ENCODE data around the gene FHIT.

- TF ChIP-seq, protein P1, sequence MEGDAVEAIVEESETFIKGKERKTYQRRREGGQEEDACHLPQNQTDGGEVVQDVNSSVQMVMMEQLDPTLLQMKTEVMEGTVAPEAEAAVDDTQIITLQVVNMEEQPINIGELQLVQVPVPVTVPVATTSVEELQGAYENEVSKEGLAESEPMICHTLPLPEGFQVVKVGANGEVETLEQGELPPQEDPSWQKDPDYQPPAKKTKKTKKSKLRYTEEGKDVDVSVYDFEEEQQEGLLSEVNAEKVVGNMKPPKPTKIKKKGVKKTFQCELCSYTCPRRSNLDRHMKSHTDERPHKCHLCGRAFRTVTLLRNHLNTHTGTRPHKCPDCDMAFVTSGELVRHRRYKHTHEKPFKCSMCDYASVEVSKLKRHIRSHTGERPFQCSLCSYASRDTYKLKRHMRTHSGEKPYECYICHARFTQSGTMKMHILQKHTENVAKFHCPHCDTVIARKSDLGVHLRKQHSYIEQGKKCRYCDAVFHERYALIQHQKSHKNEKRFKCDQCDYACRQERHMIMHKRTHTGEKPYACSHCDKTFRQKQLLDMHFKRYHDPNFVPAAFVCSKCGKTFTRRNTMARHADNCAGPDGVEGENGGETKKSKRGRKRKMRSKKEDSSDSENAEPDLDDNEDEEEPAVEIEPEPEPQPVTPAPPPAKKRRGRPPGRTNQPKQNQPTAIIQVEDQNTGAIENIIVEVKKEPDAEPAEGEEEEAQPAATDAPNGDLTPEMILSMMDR (conservative IDR thresholded peaks at IDR 0.05) = no peak
- TF ChIP-seq EZH2 (IDR thresholded peaks at IDR 0.05; ENCODE audit: low read depth) = no peak
These were observed 1241.2 kb downstream of the FHIT start for GRCh38 chr3:60009931-60010478.

All from PC-9 (cell line).